A549 treated with dexamethasone at 1 μM for 4 hours (cell line): ENCODE data around the gene HPS3. TPM values are rescaled to one million over a fixed set of nuclear protein-coding genes. Genes with fewer than 3 reads are reported as not detected.

Experiments
- total RNA-seq: library from RNA; stranded (reverse); fragments of 200-300 nt; extraction: Qiagen RNA extraction; gene quantifications from 5 replicates; pipeline ENCODE4 v1.2.3, GENCODE V29; 2022

HPS3 gene
- 29.7 to 36.5 TPM (median 35.9 TPM) in 5 replicates for total RNA-seq

GRCh38 chr3:149129326-149130205, at the start of gene HPS3:
HPS3 (plus strand) TSS chr3:149129638; CDS start chr3:149129724, 86 bp downstream.

GRCh38 chr3:149086232-149086988, 43.0 kb upstream of the HPS3 start, which contains the start of gene HLTF:
HLTF (minus strand) TSS chr3:149086533; CDS start chr3:149086336, 197 bp downstream.

GRCh38 chr3:149221783-149222517, 92.5 kb downstream of the HPS3 start, which contains the start of gene CP:
CP (minus strand) TSS chr3:149221829; CDS start chr3:149221792, 37 bp downstream.

Other genes starting within 250 kb of the HPS3 start
- gene GYG1, start 138.1 kb upstream of the HPS3 start, total RNA-seq = 29.8 to 36.3 TPM (median 32.3 TPM) in 5 replicates
- gene HLTF, start 43.1 kb upstream of the HPS3 start, total RNA-seq = 13.0 to 19.4 TPM (median 17.3 TPM) in 5 replicates
- 4.7 to 8.1 TPM (median 5.9 TPM) in 5 replicates for gene CP, start 92.2 kb downstream of the HPS3 start, total RNA-seq
- gene TM4SF18, start 204.0 kb downstream of the HPS3 start, total RNA-seq = 30.9 to 38.2 TPM (median 33.6 TPM) in 5 replicates
- gene TM4SF1, start 248.0 kb downstream of the HPS3 start, total RNA-seq = 839 to 1,636 TPM (median 1,052 TPM) in 5 replicates